ENCODE measurements around the gene BMP7. TPM values are rescaled to one million over a fixed set of nuclear protein-coding genes. Genes with fewer than 3 reads are reported as not detected.

Gene BMP7
- total RNA-seq, 1 experiment from 2014 or later = 0.13 TPM

- H3K4me2 ChIP-seq = no peak overlapping the region
- no peak for TF ChIP-seq CTCF (conservative IDR thresholded peaks at IDR 0.05)
- TF ChIP-seq EZH2 (IDR thresholded peaks at IDR 0.05; ENCODE audit: low read depth) = no peak
- H3K27me3 ChIP-seq (ENCODE audit: insufficient read depth, low read depth) = peaks cover 30% of the 10 kb centered on the region
- H3K4me3 ChIP-seq = no peak overlapping the region
- no peaks in the 10 kb centered on the region for H3K36me3 ChIP-seq (ENCODE audit: low read depth)
- H3K4me1 ChIP-seq (replicated peaks; ENCODE audit: insufficient read depth) = peaks cover 10% of the 10 kb centered on the region
- H4K20me1 ChIP-seq (ENCODE audit: insufficient read depth) = no peaks in the 10 kb centered on the region
- intact Hi-C loops (cut with micrococcal nuclease; ENCODE audit: unreplicated experiment) = no loop called here
- no TSS peak for BruUV-seq (replicated peaks)
- no peaks in the 10 kb centered on the region for H3K9me2 ChIP-seq (ENCODE audit: insufficient read depth)
- H3F3A ChIP-seq (ENCODE audit: insufficient read depth, low read depth) = no peaks in the 10 kb centered on the region
- H3K27ac ChIP-seq = no peak overlapping the region
- H3K9me3 ChIP-seq (ENCODE audit: insufficient read depth, low read depth) = no peaks in the 10 kb centered on the region
- ChIA-PET POLR2A (ENCODE audit: unreplicated experiment) (no interaction called here), CTCF (interaction anchor here (0.7 kb wide), 1 partner anchor 385 kb away, joined by 5 read pairs; no protein-coding TSS in a partner anchor)
- no peak overlapping the region for H2AFZ ChIP-seq
- no peaks in the 10 kb centered on the region for H3K79me2 ChIP-seq (ENCODE audit: low read depth)
- no peak for DNase-seq
These were observed 36.2 kb downstream of the BMP7 start for GRCh38 chr20:57230247-57230646.

GRCh38 chr20:57229490-57229889 is 37.0 kb downstream of the BMP7 start:
- TF ChIP-seq CTCF (conservative IDR thresholded peaks at IDR 0.05) (no peak), EZH2 (IDR thresholded peaks at IDR 0.05; ENCODE audit: low read depth) (no peak)
- H3K4me1 ChIP-seq (replicated peaks; ENCODE audit: insufficient read depth) = peaks cover 10% of the 10 kb centered on the region
- DNase-seq = peak in 1 of 2 experiments; percentile 25
- intact Hi-C loops (cut with micrococcal nuclease; ENCODE audit: unreplicated experiment) = no loop called here
- no peak overlapping the region for H3K27ac ChIP-seq
- peaks cover 22% of the 10 kb centered on the region for H3K27me3 ChIP-seq (ENCODE audit: insufficient read depth, low read depth)
- H3K9me2 ChIP-seq (ENCODE audit: insufficient read depth) = no peaks in the 10 kb centered on the region
- H3F3A ChIP-seq (ENCODE audit: insufficient read depth, low read depth) = no peaks in the 10 kb centered on the region
- H3K36me3 ChIP-seq (ENCODE audit: low read depth) = no peaks in the 10 kb centered on the region
- ChIA-PET CTCF (no interaction called here), POLR2A (ENCODE audit: unreplicated experiment) (no interaction called here)
- no peaks in the 10 kb centered on the region for H4K20me1 ChIP-seq (ENCODE audit: insufficient read depth)
- H3K4me2 ChIP-seq = peak overlapping the region; percentile 33
- no peaks in the 10 kb centered on the region for H3K9me3 ChIP-seq (ENCODE audit: insufficient read depth, low read depth)
- no peak overlapping the region for H3K4me3 ChIP-seq
- H2AFZ ChIP-seq = peak overlapping the region; percentile 45
- no TSS peak for BruUV-seq (replicated peaks)
- no peaks in the 10 kb centered on the region for H3K79me2 ChIP-seq (ENCODE audit: low read depth)

- BruUV-seq (replicated peaks) = no TSS peak
- no peak overlapping the region for H3K4me3 ChIP-seq
- H3K79me2 ChIP-seq (ENCODE audit: low read depth) = no peaks in the 10 kb centered on the region
- intact Hi-C loops (cut with micrococcal nuclease; ENCODE audit: unreplicated experiment) = no loop called here
- TF ChIP-seq CTCF (conservative IDR thresholded peaks at IDR 0.05) = no peak
- TF ChIP-seq EZH2 (IDR thresholded peaks at IDR 0.05; ENCODE audit: low read depth) = no peak
- no peak overlapping the region for H3K27ac ChIP-seq
- no peaks in the 10 kb centered on the region for H3K9me3 ChIP-seq (ENCODE audit: insufficient read depth, low read depth)
- peaks cover 9% of the 10 kb centered on the region; the same call in 1 of the 2 replicates for H3K27me3 ChIP-seq (ENCODE audit: insufficient read depth, low read depth)
- H3K9me2 ChIP-seq (ENCODE audit: insufficient read depth) = no peaks in the 10 kb centered on the region
- no peaks in the 10 kb centered on the region for H3K36me3 ChIP-seq (ENCODE audit: low read depth)
- no peak overlapping the region for H3K4me2 ChIP-seq
- ChIA-PET POLR2A (ENCODE audit: unreplicated experiment) (no interaction called here), CTCF (no interaction called here)
- no peaks in the 10 kb centered on the region for H4K20me1 ChIP-seq (ENCODE audit: insufficient read depth)
- DNase-seq = no peak
- no peak overlapping the region for H2AFZ ChIP-seq
- H3K4me1 ChIP-seq (replicated peaks; ENCODE audit: insufficient read depth) = peaks cover 10% of the 10 kb centered on the region
- H3F3A ChIP-seq (ENCODE audit: insufficient read depth, low read depth) = no peaks in the 10 kb centered on the region
These were observed 40.6 kb downstream of the BMP7 start for GRCh38 chr20:57225830-57226229.
